ENCODE data around the gene RBFOX2. TPM values are rescaled to one million over a fixed set of nuclear protein-coding genes. Genes with fewer than 3 reads are reported as not detected.

Gene RBFOX2
- total RNA-seq, 1 donor from 2014 or later, result 70.0 TPM

- Histone ChIP-seq H3K4me1 (peaks cover 80% of the 10 kb centered on the region), H3K4me3 (no peak overlapping the region), H3K27ac (peak overlapping the region; percentile 13), H3K36me3 (no peaks in the 10 kb centered on the region), H3K9me3 (no peaks in the 10 kb centered on the region), H3K27me3 (no peaks in the 10 kb centered on the region)
- intact Hi-C loops (cut with DNase I), result no loop called here
- TF ChIP-seq CTCF (IDR thresholded peaks at IDR 0.05) (no peak), POLR2AphosphoS5 (IDR thresholded peaks at IDR 0.05; ENCODE audit: insufficient read depth in 1 of 2, low read depth in 1 of 2) (no peak), POLR2A (IDR thresholded peaks at IDR 0.05) (no peak)
- DNase-seq (ENCODE audit: extremely low spot score in 2 of 2), result no peak
These were observed 19.5 kb downstream of the RBFOX2 start for GRCh38 chr22:36009085-36009484.

- H3K27ac ChIP-seq, result peak overlapping the region; percentile 13
- no peak for DNase-seq (ENCODE audit: extremely low spot score in 2 of 2)
- no peaks in the 10 kb centered on the region for H3K27me3 ChIP-seq
- intact Hi-C loops (cut with DNase I), result no loop called here
- no peak overlapping the region for H3K4me3 ChIP-seq
- TF ChIP-seq CTCF (IDR thresholded peaks at IDR 0.05), result no peak
- no peak for TF ChIP-seq POLR2AphosphoS5 (IDR thresholded peaks at IDR 0.05; ENCODE audit: insufficient read depth in 1 of 2, low read depth in 1 of 2)
- no peak for TF ChIP-seq POLR2A (IDR thresholded peaks at IDR 0.05)
- H3K9me3 ChIP-seq, result no peaks in the 10 kb centered on the region
- H3K4me1 ChIP-seq, result peaks cover 80% of the 10 kb centered on the region
- no peaks in the 10 kb centered on the region for H3K36me3 ChIP-seq
These were observed 20.1 kb downstream of the RBFOX2 start for GRCh38 chr22:36008565-36008964.

GRCh38 chr22:36008131-36008530 lies 20.5 kb downstream of the RBFOX2 start:
- intact Hi-C loops (cut with DNase I), result no loop called here
- TF ChIP-seq POLR2AphosphoS5 (IDR thresholded peaks at IDR 0.05; ENCODE audit: insufficient read depth in 1 of 2, low read depth in 1 of 2), result no peak
- Histone ChIP-seq H3K27me3 (no peaks in the 10 kb centered on the region), H3K9me3 (no peaks in the 10 kb centered on the region), H3K4me3 (no peak overlapping the region), H3K36me3 (no peaks in the 10 kb centered on the region), H3K4me1 (peaks cover 78% of the 10 kb centered on the region), H3K27ac (no peak overlapping the region)
- DNase-seq (ENCODE audit: extremely low spot score in 2 of 2), result no peak

GRCh38 chr22:36003972-36004674 lies 24.5 kb downstream of the RBFOX2 start:
- H3K4me1 ChIP-seq, result peaks cover 63% of the 10 kb centered on the region
- H3K36me3 ChIP-seq, result no peaks in the 10 kb centered on the region
- no peak overlapping the region for H3K4me3 ChIP-seq
- no peak for TF ChIP-seq POLR2A (IDR thresholded peaks at IDR 0.05)
- no peak for TF ChIP-seq CTCF (IDR thresholded peaks at IDR 0.05)
- TF ChIP-seq POLR2AphosphoS5 (IDR thresholded peaks at IDR 0.05; ENCODE audit: insufficient read depth in 1 of 2, low read depth in 1 of 2), result no peak
- H3K27me3 ChIP-seq, result no peaks in the 10 kb centered on the region
- no peak overlapping the region for H3K27ac ChIP-seq
- H3K9me3 ChIP-seq, result no peaks in the 10 kb centered on the region
- no peak for DNase-seq (ENCODE audit: extremely low spot score in 2 of 2)
- intact Hi-C loops (cut with DNase I), result no loop called here

GRCh38 chr22:36002718-36003260 lies 25.8 kb downstream of the RBFOX2 start:
- no peak for DNase-seq (ENCODE audit: extremely low spot score in 2 of 2)
- Histone ChIP-seq H3K4me1 (peaks cover 52% of the 10 kb centered on the region), H3K4me3 (no peak overlapping the region), H3K27me3 (no peaks in the 10 kb centered on the region), H3K36me3 (no peaks in the 10 kb centered on the region), H3K27ac (no peak overlapping the region), H3K9me3 (no peaks in the 10 kb centered on the region)
- intact Hi-C loops (cut with DNase I), result no loop called here
- TF ChIP-seq POLR2AphosphoS5 (IDR thresholded peaks at IDR 0.05; ENCODE audit: insufficient read depth in 1 of 2, low read depth in 1 of 2), result no peak
- no peak for TF ChIP-seq POLR2A (IDR thresholded peaks at IDR 0.05)
- TF ChIP-seq CTCF (IDR thresholded peaks at IDR 0.05), result no peak
